ENCODE results near the gene LDLRAD1.
"Not testable (repeated sequence)": the region's sequence is repeated elsewhere in the genome, so short reads cannot be mapped to it uniquely, and the experiment has no call there.

The LDLRAD1 gene

DNA sequence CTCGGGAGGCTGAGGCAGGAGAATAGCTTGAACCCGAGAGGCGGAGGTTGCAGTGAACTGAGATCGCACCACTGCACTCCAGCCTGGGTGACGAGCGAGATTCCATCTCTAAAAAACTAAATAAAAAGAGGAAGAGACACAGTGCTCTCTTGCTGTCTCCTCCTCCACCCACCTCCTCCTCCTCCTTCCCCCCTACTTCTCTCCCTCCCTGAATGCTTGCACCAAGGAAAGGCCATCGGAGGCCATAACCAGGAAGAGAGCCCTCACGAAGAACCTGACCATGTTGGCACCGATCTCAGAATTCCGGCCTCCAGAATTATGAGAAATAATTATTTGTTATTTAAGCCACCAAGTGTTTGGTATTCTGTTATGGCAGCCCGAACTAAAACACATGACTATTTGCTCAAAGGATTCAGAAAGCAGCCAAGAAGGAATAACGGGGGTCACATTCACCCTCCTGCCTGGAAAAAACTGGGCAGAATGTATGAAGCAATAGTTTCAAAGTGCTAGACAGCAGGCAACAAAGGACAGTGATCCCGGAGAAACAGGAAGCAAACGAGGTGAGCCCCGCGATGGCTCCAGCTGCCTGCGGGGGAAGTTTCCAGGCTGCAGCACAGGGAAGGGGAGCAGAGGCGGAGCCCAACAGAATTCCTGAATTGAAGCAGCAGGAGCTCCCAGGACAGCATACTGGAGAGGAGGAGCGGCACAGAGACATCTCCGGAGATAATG, 35.8 kb downstream of the LDLRAD1 start:
- FAIRE-seq (no peak), DNase-seq (ENCODE audit: insufficient read length) (no peak)
- no peak for TF ChIP-seq TAF1 (IDR thresholded peaks at IDR 0.05; ENCODE audit: borderline replicate concordance, low read depth, low read length)
- TF ChIP-seq POLR2AphosphoS5 (IDR thresholded peaks at IDR 0.05; ENCODE audit: low read depth, low read length): no peak
- no peak for TF ChIP-seq POLR2A (IDR thresholded peaks at IDR 0.05; ENCODE audit: low read depth, low read length)

DNA sequence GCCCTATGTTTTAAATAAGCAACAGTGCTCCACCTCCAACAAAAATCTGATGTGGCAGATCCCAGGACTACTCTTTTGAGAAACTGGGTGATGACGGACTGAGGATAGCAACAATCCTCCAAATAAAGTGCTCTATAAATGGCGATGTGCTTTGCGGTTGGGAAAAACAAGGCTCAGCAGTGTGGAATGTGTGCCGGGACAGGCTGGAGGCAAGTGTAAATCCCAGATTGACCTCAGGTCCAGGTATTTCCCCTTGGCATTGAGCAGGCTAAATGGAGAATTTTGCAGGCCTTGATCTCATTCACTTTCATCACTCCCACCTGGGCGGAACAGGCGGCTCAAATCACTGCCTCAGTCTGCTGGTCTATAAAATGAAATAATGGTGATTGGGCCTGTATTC, 36.8 kb downstream of the LDLRAD1 start:
- FAIRE-seq (no peak), DNase-seq (ENCODE audit: insufficient read length) (no peak)
- no peak for TF ChIP-seq POLR2AphosphoS5 (IDR thresholded peaks at IDR 0.05; ENCODE audit: low read depth, low read length)
- TF ChIP-seq TAF1 (IDR thresholded peaks at IDR 0.05; ENCODE audit: borderline replicate concordance, low read depth, low read length): no peak
- no peak for TF ChIP-seq POLR2A (IDR thresholded peaks at IDR 0.05; ENCODE audit: low read depth, low read length)

DNA sequence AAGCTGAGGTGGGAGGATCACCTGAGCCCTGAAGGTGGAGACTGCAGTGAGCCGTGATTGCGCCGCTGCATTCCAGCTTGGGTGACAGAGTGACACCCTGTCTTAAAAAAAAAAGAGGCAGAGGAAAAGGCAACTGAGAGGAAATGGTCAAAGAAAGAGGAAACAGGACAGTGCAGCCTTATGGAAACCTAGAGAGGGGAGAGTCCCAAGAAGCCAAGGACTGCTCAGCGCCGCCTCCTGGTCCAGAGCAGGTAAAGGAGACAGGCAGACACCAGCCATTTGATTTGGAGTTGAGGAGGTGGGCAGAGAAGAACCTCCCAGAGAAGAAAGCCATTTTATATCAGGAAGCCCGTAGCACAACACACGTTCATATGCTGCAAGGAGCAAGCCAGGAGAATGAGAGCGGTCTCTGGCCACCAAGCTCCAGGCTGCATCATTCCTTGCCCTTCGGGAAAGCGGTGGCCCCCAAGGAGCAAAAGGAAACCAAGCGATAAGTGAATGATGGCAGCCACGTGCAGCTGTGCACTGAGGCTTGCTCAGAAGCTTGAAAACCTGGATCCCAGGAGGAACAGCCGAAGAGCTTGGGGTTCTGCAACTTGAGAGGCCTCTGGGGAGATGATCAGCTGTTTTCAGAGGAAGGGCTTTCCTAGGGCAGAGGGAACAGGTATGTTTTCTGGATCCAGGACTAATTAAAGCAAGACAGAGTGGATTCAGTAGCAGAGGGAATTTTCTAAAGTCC, 38.1 kb downstream of the LDLRAD1 start:
- TF ChIP-seq POLR2AphosphoS5 (IDR thresholded peaks at IDR 0.05; ENCODE audit: low read depth, low read length) (no peak), TAF1 (IDR thresholded peaks at IDR 0.05; ENCODE audit: borderline replicate concordance, low read depth, low read length) (no peak), POLR2A (IDR thresholded peaks at IDR 0.05; ENCODE audit: low read depth, low read length) (no peak)
- FAIRE-seq (no peak), DNase-seq (ENCODE audit: insufficient read length) (no peak)

DNA sequence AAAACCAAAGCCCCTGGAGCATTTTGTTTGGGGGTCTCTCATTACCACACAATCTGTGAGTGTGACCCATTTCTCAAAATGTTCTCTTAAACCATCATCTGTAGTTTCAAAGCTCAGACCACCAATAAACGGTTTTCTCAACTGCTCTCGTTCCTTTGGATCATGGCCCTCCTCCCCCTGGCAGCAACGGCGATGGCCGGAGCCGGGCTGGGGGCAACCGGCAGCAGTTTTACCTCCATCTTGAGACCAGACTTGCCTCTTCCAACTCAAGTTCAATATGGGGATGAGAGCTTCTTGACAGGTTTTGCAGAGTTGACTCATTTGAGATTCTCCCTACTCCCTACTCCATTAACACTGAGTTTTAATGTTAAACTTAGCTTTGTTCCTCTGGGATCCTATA, 42.1 kb downstream of the LDLRAD1 start:
- DNase-seq (ENCODE audit: insufficient read length) (no peak), FAIRE-seq (no peak)
- TF ChIP-seq POLR2A (IDR thresholded peaks at IDR 0.05; ENCODE audit: low read depth, low read length) (no peak), POLR2AphosphoS5 (IDR thresholded peaks at IDR 0.05; ENCODE audit: low read depth, low read length) (no peak), TAF1 (IDR thresholded peaks at IDR 0.05; ENCODE audit: borderline replicate concordance, low read depth, low read length) (no peak)

DNA sequence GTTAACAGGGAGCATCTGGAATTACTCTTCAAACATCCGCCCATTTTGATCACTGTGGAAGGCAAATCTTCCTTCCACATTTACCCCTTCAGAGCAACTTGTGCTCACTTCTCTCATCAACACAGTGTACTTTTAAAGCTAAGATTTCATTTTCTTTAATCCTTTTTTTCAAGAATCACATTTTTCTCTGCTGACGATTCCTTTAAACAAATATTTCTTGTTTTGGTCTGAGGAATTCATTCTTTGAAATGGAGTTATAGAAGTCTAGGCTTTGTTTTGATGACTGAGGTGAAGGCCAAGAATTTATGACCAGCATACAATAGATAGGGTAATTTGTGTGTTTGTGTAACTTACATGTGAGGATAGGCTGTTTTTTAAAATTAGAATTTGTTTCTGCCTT, 46.3 kb downstream of the LDLRAD1 start:
- TF ChIP-seq POLR2A (IDR thresholded peaks at IDR 0.05; ENCODE audit: low read depth, low read length): no peak
- TF ChIP-seq POLR2AphosphoS5 (IDR thresholded peaks at IDR 0.05; ENCODE audit: low read depth, low read length): no peak
- no peak for TF ChIP-seq TAF1 (IDR thresholded peaks at IDR 0.05; ENCODE audit: borderline replicate concordance, low read depth, low read length)
- FAIRE-seq: no peak
- DNase-seq (ENCODE audit: insufficient read length): no peak

DNA sequence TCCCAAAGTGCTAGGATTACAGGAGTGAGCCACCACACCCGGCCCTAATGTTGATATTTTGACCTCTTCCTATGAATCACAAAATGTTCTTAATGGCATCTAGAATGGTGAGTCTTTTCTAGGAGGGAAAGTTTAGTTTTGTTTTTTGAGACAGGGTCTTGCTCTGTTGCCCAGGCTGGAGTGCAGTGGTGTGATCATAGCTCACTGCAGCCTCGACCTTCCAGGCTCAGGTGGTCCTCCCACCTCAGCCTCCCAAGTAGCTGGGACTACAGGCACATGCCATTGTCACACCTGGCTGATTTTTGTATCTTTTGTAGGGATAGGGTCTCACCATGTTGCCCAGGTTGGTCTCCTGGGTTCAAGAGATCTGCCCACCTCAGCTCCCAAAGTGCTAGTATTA, 48.7 kb downstream of the LDLRAD1 start:
- DNase-seq (ENCODE audit: insufficient read length); FAIRE-seq: not testable (repeated sequence)

DNA sequence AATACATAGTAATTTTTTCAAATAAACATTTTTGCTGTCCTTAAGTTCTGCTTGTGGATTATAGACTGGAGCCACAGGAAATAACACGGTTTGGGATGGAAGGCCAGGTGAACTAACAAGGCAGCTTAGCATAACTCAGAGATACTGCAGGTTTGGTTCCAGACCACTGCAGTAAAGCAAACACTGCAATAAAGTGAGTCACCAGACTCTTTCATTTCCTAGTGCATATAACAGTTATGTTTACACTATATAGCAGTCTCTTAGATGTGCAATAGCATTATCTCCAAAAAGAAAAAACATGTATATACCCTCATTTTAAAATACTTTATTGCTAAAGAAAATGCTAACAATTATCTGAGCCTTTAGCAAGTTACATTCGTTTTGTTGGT, 49.9 kb downstream of the LDLRAD1 start:
- no peak for TF ChIP-seq TAF1 (IDR thresholded peaks at IDR 0.05; ENCODE audit: borderline replicate concordance, low read depth, low read length)
- no peak for TF ChIP-seq POLR2AphosphoS5 (IDR thresholded peaks at IDR 0.05; ENCODE audit: low read depth, low read length)
- TF ChIP-seq POLR2A (IDR thresholded peaks at IDR 0.05; ENCODE audit: low read depth, low read length): no peak
- DNase-seq (ENCODE audit: insufficient read length) (no peak), FAIRE-seq (no peak)

DNA sequence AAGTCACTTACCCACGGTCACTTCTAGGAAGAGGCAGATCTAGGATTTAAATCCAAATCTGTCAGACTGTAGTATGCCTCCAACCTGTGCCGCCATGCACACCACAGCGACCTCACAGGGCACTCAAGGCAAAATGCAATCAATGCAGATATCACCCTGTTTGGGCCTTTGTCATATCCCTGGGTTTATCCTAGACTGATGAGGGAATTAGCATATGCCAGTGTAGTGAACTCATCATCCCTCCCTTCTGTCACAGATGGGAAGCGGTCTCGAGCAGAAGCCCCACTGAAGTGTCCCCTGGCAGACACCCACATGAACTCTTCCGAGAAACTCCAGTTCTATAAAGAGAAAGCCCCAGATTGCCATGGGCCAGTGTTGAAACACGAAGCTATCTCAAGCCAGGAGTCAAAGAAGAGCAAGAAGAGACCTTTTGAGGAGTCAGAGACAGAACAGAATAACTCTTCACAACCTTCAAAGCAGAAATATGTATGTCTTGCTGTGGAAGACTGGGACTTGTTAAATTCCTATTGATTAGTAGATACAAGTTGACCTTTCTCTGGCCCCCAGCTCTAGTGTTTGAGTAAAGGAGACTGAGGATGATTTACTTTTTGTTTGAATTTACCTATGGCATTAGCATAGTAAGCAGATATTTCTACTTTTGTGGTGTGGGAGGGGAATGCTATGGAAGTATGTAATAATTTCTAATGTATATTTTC, 50.4 kb downstream of the LDLRAD1 start:
- FAIRE-seq: no peak
- TF ChIP-seq POLR2A (IDR thresholded peaks at IDR 0.05; ENCODE audit: low read depth, low read length) (no peak), TAF1 (IDR thresholded peaks at IDR 0.05; ENCODE audit: borderline replicate concordance, low read depth, low read length) (no peak), POLR2AphosphoS5 (IDR thresholded peaks at IDR 0.05; ENCODE audit: low read depth, low read length) (no peak)

DNA sequence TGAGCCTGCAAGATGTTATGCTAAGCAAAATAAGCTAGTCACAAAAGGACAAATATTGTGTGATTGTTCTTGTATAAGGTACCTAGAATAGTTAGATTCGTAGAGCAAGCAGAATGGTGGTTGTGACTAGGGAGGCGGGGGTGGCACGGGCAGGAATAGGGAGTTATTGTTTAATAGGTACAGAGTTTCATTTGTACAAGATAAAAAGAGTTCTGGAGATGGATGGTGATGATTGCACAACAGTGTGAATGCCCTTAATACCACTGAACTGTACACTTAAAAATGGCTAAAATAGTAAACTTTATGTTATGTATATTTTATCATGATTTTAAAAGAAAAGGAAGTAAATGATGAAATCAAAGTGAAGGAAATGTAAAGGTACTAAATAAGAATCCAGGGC, 51.2 kb downstream of the LDLRAD1 start:
- no peak for FAIRE-seq
- TF ChIP-seq TAF1 (IDR thresholded peaks at IDR 0.05; ENCODE audit: borderline replicate concordance, low read depth, low read length) (no peak), POLR2A (IDR thresholded peaks at IDR 0.05; ENCODE audit: low read depth, low read length) (no peak), POLR2AphosphoS5 (IDR thresholded peaks at IDR 0.05; ENCODE audit: low read depth, low read length) (no peak)

More for the DNA sequence above, 50.4 kb downstream of the LDLRAD1 start:
- no peak for DNase-seq (ENCODE audit: insufficient read length)

DNA sequence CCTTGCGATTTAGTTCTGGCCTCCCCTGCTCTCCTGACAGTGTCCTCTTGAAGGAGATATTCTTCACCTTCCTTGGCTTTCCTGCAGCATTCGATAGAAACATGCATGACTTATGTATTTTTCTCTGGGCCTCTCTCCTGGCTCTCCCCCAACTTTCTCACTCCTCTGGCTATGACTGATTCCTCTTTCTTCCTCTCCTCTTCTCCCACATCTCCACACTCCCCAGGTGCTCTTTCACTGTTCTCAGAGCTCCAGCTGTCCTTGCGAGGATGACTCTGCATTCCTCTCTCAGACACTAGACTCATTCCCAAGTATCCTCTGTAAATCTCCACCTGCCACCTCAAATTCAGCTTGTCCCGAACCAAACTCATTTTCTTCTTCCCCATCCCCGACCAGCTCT, 53.9 kb downstream of the LDLRAD1 start:
- DNase-seq (ENCODE audit: insufficient read length): no peak
- FAIRE-seq: no peak
- TF ChIP-seq TAF1 (IDR thresholded peaks at IDR 0.05; ENCODE audit: borderline replicate concordance, low read depth, low read length) (no peak), POLR2A (IDR thresholded peaks at IDR 0.05; ENCODE audit: low read depth, low read length) (no peak), POLR2AphosphoS5 (IDR thresholded peaks at IDR 0.05; ENCODE audit: low read depth, low read length) (no peak)

More for the DNA sequence above, 51.2 kb downstream of the LDLRAD1 start:
- no peak for DNase-seq (ENCODE audit: insufficient read length)

DNA sequence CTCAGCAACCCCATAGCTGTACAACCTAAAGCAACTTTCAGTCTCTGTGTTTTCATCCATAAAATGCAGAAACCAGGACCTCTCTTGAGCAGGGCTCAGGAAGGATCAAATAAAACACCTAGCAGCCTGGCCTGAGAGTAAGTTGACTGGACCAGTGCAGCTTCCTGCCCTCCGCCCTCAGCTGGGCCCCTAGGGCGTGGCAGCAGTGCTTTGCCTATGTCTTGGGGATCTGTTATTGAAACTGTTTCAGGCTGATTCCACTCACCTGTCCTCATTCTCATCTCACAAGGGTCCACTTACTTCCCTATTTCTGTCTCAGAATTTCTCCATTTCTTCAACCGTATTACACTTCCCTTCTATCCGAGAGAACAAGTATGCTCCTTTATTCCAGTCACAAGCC, 54.5 kb downstream of the LDLRAD1 start:
- FAIRE-seq: no peak
- DNase-seq (ENCODE audit: insufficient read length): no peak
- TF ChIP-seq POLR2AphosphoS5 (IDR thresholded peaks at IDR 0.05; ENCODE audit: low read depth, low read length): no peak
- no peak for TF ChIP-seq POLR2A (IDR thresholded peaks at IDR 0.05; ENCODE audit: low read depth, low read length)
- TF ChIP-seq TAF1 (IDR thresholded peaks at IDR 0.05; ENCODE audit: borderline replicate concordance, low read depth, low read length): no peak
